ENCODE results near the gene ZNF784.

ZNF784 gene

DNA sequence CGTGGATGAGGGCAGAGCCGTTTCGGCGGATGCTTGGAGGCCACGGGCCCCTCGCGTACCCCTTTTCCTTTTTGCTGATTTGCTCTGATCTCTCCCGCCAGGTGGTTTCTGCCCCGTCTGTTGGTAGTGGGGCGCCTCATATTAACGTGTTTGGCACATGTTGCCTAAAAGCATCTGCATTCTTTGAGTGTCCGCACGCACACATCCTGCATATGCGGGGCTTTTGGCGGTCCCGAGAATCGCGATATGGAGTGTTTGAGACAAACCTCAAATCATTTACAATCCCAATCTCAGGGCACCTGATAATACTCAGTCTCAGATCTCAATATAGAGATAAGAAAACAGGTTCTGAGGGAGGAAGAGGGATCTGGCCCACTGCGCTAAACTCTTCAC, 31.3 kb upstream of the ZNF784 start:
- DNase-seq, result no peak

DNA sequence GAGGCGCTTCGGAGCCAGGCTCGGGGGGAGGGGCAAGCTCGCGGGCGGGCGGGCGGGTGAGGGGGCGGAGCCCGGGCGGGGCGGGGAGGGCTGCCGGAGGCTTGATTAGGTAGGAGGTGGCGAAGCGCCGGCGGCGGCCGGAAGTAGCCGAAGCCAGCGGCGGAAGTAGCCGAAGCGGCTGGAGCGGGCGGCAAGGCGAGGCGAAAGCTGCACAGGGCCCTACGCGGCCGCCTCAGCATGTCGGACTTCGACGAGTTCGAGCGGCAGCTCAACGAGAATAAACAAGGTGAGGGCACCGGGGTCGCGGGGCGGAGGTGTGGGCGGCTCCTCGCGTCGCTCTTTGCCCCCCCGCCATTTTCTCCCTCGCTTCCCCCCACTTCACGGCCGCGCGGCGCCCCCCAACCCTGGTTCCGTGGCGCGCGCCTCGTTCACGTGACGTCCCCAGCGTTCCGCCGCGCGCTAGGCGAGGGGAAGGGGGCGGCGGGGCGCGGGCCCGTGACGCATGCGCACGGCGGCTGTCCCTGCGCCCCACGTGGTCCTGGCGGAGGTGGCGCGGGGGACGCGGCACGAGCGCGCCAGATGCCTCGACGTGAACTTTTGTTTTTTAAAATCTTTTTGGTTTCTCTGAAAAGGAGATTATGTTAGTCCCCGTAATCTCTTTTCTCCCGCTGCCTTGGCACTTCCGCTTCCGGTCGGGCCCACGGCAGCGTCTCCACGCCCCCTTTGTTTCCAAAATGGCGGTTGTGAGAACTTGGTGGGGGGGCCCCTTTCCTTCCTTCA, 30.7 kb upstream of the ZNF784 start, which contains the start of gene U2AF2:
Gene U2AF2 (plus strand): TSS at position 168 of the 780 bp plus-strand sequence. CDS start 70 bp downstream, at position 238.
- peak; percentile 92 to 96 for DNase-seq

DNA sequence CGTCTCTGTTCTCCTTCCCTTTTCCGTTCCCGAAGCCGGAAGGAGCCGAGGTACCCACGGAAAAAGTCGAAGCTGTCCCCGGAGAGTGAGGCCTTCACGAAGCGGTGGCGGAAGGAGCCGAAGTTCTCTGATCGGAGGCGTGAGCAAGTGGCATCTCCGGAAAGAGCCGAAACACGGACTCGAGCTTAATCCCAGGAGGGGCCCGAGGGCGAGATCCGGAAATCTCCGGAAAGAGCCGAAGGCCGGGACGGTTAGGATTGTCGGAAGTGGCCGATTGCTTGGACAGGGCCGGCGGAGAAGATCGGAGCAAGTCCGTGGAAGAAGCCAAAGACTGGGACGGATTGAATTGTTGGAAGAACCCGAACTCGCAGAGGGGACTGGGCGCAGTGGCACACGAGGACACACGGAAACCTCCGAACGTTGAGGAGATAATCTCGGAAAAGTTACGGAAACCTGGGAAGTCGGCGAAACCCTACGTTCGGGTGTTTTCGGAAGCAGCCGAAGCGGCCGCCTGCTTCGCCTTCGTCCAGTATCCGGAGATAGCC, 30.0 kb upstream of the ZNF784 start:
- peak; percentile 99 for DNase-seq

DNA sequence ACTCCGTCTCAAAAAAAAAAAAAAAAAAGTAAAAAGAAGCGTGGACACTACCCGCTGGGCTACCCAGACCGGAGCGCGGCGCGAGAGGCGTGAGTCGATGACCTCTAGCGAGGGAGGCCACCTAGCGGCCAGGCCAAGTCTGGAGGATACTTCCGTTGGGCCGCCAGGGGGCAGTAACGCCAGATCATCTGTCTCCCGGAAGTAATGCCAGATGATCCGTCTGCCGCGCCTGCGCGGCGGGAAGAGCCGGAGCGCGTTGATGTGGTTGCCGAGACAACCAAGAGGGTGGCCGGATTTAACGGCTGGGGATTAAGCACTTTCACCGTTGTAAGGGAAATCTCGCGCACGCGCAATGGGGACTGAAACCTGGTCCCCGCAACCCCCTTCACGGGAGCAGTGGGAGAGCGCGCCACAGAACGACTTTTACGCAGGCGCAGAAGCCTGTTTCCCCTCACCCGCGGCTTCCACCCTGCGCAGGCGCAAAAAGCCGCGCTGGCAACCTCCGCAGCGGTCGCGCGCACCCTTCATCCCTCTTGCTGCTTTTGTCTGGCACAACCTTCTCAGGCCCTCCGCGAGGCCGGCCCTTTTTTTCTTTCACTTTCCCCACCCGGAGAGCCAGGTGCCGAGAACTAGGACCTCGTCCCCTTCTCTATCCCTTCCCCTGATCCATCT, 29.4 kb upstream of the ZNF784 start:
- peak; percentile 93 to 94 for DNase-seq

DNA sequence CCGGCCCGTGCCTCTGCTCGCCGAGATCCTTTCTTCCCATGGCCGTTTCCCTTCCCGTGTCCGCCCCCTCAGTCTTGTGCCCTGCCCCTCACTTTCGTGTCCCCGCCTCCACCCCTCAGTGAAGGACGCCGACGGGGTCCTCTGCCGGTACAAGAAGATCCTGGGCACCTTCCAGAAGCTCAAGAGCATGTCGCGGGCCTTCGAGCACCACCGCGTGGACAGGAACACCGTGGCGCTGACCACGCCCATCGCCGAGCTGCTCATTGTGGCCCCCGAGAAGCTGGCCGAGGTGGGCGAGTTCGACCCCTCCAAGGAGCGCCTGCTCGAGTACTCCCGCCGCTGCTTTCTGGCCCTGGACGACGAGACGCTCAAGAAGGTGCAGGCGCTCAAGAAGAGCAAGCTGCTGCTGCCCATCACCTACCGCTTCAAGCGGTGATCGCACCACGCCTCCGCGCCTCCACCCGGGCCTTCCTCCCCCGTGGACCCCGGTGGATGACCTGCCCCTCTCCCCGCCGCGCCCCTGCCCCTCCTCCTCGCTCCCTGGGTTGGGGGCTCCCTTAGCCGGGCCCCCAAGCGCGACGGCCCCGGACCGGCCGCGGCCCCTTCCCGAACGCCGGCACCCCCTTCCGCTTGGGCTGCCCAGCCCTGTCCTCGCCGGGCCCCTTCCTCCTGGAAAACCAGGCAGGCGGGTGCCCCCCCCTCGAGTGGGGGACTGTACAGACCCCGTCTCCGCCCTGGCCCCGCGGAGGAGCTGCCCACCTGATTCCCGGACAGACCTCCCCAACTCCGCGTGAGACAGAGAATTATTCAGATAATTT, 28.2 kb upstream of the ZNF784 start:
- no peak for DNase-seq

DNA sequence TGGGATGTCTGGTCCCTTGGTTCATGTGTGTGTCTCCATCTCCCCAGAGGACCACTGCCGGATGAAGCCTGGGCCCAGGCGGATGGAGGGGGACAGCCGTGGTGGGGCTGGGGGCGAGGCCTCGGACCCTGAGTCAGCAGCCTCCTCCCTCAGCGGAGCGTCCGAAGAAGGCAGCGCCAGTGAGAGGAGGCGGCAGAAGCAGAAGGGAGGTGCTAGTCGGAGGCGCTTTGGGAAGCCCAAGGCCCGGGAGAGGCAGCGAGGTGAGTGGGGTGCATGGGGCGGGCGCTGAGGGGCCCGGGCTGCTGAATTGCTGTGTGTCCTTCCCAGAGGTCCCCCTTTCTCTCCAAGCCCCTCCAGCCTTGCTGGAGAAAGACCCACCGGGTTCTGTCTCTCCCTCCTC, 26.9 kb upstream of the ZNF784 start:
- no peak for DNase-seq

DNA sequence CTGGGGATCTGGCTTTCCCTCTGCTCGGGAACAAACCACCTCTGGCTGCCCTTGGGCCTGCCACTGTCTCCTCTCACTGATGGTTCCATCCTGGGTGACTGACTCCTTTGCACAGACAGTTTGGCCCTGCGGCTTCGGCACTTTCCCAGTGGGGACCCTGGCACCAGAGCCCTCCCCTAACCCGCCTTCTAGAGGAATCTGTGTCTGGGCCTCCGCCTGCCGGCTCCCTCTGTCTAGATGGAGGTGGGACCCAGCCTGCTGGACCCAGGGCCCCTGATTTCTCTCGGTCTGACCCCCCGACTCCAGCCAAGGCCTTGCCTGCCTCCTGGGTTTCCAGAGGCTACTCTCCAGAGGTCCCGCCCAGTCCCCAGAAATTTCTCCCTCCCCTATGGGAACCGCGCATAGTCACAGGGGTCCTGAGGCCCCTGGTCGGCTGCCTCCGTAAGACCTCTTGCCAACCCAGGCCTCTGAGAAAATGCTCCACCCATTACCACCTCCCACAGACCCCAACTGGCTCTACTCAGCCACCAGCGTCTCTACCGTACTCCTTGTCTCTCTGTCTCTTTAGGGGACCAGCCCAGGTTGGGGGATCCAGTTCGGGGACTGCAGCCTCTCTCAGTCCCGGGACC, 26.4 kb upstream of the ZNF784 start:
- no peak for DNase-seq

DNA sequence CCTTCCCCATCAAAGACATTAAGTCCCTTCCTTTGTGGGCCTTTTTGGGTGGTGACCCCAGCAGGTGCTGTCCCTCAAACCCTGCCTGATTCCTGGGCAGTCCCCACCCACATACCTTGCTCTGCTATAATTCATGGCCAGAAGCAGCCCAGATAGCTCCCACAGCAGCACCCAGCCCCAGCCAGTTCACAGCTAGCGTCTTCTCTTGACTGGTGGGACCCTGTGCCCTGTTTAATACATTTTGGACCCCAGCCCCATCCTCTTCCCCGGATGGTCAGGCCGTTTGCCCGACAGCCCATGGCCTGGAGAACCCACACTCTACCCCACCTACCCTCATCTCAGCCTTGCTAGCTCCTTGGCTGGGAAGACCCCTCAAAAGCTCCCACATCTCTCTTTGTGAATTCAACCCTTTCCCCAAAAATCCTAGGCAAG, 25.8 kb upstream of the ZNF784 start:
- DNase-seq, result no peak

DNA sequence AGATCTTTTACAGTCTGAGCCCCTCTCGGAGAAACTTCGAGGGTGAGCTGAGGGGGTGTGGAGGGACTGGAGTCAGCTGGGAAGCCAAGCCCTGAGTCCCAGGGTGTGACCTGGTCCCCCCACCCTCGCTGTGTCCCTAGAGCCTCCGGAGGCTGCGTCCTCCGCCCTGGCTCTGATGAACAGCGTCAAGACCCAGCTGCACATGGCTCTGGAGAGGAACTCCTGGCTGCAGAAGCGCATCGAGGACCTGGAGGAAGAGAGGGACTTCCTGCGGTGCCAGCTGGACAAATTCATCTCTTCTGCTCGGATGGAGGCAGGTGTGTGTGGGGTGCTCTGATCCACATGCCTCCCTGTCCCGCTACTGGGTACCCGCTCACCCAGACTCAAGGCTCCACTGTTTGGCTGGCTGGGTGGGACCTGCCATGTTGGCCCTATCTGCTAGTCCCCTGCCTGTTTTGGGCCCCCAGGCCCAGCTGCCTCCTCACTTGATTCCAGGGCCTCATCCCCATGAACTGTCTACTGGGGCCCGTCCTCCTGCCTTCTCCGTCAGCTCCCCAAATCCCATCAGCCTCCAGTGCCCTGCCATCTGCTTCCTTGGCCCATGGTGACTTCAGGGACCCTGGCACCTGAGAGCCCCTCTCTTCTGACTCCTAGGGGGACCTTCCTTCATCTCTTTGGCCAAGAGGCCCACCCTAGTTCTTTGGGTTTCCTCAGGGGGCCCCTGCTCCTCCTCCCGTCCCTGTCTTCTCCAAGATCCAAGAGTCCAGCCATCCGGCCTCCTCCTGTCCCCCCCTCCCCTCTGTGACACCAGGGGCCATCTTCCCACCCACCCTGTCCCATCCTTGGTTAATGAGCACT, 25.1 kb upstream of the ZNF784 start:
- DNase-seq, result no peak

DNA sequence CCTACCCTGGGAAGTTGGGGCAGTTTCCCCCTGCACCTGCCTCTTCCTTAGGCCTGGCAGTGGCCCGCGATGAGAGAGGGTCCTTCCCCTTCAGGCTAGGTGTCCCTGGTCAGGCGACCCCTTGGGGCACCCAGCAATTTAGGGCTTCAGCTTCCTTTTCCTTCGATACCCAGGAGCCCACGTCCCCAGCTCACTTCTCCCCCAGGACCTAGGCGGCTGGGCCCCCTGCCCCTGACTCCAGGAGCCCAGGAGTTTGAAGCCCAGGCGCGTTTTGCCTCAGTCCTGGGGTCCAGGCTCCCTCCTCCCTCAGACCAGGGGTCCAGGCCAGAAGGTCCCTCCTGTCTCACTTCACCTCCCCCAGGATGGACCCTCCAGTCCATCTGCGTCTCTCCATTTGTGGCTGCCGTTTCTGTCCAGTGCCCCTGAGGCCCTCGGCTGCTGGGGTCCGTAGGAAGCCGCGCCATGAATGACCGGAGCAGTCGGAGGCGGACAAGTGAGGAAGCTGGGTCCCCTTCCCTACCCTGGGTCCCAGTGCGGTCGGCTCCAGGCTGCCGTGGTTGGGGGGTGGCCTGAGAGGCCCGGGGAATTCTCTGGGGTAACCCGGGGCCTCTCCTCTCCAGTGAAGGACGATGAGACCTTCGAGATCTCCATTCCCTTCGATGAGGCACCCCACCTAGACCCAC, 24.4 kb upstream of the ZNF784 start:
- DNase-seq, result no peak

DNA sequence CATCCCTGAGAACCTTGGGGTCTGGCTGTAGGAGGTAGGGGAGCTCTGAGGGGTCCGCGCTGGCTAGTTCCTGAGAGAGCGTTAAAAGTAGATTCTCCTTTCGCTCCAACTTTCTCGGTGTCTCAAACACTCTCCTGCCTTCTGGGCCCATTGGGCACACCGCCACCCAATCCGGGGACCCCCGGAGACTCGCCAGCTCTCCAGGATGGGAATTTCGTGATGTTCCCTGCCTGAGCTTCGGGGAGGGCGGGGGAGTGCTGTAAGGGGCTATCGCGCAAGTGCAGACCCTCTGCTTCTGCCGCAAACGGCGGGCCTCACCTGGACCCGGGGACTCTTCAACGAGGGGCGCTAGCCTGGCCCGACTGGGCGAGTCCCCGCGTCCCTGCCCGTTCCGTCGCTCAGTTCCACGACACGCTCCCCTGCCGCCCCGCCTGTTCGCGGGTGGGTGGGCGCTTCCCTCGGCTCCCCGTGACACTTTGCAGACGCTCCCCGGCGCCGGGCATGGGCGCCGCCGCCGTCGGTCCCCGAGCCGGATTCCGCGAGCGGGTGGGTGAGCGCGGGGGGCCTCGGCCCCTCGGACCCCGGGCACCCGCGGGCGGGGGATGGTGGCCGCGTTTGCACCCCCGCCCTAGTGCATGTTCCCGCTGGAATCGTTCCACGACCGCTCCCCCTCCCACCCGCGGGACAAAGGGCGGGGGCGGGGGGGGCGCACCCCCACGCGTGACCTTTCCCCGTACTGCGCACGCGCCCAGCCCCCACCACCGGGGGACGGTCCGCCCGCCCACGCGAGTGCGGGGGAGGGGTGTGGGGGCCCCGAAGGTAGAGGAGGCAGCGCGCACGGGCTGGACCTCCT, 23.6 kb upstream of the ZNF784 start, which contains the start of gene CCDC106:
Gene CCDC106 (plus strand): TSS at position 481 of the 853 bp plus-strand sequence. CDS start 835 bp downstream, outside the sequence.
- peak; percentile 68 to 75 for DNase-seq

DNA sequence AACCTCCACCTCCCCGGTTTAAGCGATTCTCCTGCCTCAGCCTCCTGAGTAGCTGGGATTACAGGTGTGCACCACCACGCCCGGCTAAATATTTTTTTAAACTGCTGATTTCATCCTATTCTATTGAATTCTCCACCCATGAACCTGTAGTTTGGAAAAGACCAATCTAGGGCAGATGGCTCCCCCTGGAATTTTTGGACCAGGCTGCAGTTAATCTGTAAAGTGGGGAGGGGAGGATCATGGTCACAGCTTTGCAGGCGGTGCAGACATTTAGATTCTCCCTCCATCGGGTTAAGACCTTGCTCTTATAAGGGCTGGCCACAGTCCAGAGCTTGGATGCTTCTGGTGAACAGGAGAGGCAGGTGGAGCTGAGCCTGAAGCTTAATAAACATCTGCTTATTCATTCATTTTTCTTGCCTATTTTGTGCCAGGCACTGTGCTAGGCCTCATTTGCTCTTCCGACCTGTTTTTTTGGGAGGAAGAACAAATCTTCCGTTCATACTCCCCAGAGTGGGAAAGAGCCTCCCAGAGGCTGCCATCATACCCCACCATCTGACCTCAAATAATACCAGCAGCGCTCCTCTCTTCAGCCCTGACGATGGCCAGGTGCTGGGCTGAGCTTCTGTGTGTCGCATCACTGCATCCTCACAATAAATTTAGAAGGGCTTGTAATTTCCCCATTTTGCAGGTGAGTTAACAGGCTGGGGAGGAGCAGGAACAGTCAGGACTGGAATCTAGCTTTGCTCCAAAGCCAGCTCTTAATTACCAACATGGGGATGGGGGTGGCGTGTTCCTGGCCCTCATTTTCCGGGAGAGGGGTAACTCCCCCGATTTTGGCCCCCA, 22.7 kb upstream of the ZNF784 start:
- no peak for DNase-seq

DNA sequence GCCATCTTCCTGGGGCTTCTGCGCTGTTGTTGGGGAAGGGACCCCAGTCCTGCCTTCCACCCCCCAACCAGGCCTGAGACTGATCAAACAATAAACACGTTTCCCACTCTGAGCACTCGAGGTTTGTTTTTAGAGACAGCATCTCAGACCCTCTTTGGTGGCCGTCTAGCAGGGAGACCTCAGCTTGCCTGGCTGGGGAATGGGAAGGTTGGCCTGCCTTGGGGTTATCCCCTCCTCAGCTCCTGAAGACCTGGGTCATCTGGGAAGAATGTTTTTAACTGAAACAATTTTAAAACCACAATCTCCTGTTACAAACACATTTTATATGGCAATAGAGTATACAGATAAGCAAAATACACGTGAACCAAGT, 21.1 kb upstream of the ZNF784 start:
- no peak for DNase-seq

DNA sequence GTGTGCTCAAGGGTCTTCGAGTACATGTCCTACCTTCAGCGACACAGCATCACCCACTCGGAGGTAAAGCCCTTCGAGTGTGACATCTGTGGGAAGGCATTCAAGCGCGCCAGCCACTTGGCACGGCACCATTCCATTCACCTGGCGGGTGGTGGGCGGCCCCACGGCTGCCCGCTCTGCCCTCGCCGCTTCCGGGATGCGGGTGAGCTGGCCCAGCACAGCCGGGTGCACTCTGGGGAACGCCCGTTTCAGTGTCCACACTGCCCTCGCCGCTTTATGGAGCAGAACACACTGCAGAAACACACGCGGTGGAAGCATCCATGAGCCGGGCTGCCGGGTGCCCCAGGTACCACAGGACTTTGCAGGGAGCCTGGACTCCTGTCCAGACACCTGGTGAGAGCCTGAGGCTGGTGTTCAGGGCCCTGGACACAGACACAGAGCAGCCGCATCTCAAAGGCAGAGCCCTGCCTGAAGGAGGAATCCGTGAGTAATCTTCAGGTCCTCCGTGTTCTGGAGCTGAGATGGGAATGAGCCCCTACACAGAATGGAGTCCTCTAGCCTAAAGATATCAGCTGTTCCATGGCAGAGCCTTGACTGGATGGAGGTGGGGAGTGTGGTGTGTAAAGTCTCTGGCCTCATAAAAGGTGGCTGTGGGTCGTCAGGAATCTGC, 20.6 kb upstream of the ZNF784 start:
- DNase-seq, result no peak

DNA sequence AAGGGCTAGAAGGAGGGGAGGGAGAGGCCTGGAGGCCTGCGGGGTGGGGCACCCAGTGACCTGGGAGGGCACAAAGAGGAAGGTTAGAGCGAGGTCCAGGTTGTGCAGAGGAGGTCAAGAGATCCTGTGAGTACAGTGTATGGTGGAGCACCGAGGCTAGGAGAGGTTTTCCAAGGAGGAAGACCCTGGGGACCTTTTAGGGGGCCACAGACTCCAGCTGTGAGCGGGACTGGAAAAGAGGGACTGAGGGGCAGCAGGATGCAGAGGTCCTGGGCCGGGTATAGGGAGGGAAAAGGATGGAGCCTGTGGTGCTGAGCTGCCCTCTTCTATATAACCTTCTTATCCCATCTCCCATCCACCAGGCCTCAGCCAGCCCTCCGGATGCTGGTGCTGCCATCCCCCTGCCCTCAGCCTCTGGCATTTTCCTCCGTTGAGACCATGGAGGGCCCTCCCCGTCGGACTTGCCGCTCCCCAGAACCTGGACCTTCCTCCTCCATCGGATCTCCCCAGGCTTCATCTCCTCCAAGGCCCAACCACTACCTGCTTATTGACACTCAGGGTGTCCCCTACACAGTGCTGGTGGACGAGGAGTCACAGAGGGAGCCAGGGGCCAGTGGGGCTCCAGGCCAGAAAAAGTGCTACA, 19.9 kb upstream of the ZNF784 start:
- no peak for DNase-seq

DNA sequence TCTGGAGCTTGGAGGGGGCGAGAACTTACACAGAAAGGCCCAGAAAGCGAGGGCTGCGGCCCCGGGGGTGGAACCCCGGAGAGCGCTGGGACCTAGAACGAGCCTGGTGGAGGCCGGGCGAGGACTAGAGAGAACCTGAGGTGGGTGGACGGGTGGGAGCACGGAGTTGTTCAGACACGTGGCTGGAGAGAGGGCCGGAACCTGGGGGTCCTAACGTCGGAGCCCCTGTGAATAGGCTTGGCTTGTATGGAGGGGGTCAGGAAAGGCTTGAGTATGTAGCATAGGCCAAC, 19.5 kb upstream of the ZNF784 start:
- DNase-seq, result no peak

DNA sequence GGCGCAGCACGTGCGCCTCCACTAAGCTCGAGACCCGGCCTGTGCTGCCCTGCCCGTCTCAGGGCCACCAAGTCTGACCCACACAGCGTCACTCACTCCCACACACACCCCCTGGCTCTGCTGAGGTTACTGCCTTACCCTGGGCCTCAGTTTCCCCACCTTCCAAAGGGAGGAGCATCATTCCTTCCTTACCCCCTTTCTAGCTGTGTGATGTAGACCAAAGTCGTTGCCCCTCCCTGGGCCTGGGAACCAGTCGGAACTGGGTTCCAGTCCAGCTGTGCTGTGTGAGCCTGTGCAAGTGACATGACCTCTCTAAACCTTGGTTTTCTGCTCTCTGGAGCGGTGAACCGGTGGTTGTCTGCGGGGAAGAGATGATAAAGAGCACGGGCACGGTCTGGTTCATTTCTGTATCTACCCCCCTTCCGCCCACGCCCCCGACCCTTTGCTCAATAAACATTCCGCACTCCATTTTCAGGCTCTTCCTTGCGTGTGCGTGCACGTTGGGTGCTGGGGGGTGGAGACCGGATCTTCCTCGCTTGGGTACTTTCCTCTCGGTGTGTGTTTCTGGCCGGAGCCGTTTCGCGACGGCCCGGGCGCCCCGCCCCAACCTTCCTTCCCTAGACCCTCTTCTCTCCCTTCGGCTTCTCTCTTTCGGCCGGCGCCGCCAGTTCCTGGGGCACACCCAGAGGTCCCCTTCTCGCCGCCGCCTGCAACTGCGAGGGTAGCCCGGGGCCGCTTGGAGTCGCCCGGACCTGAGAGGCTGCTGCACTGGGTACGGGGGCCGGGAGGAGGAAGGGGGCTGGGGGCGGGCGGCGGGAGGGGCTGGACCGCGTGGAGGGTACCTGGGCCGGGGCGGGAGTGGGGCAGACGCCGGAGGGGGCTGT, 18.9 kb upstream of the ZNF784 start, which contains the start of gene ZNF581:
Gene ZNF581 (plus strand): TSS at position 647 of the 884 bp plus-strand sequence. CDS start 923 bp downstream, outside the sequence.
- DNase-seq, result peak; percentile 83 to 86

Measured in Kasumi-1 (cell line).